ENCODE results near the gene LCNL1. TPM values are rescaled to one million over a fixed set of nuclear protein-coding genes. Genes with fewer than 3 reads are reported as not detected.

Gene LCNL1
- total RNA-seq, 1 donor from 2014 or later, result 2.0 TPM

GRCh38 chr9:137013571-137013940, 30.8 kb downstream of the LCNL1 start:
- DNase-seq (ENCODE audit: extremely low spot score in 2 of 2), result no peak
- H3K27me3 ChIP-seq, result no peaks in the 10 kb centered on the region
- no peak overlapping the region for H3K4me3 ChIP-seq
- intact Hi-C loops (cut with DNase I), result no loop called here
- H3K4me1 ChIP-seq, result no peaks in the 10 kb centered on the region
- TF ChIP-seq POLR2AphosphoS5 (IDR thresholded peaks at IDR 0.05; ENCODE audit: insufficient read depth in 1 of 2, low read depth in 1 of 2) (no peak), POLR2A (IDR thresholded peaks at IDR 0.05) (no peak)
- TF ChIP-seq, protein P1, sequence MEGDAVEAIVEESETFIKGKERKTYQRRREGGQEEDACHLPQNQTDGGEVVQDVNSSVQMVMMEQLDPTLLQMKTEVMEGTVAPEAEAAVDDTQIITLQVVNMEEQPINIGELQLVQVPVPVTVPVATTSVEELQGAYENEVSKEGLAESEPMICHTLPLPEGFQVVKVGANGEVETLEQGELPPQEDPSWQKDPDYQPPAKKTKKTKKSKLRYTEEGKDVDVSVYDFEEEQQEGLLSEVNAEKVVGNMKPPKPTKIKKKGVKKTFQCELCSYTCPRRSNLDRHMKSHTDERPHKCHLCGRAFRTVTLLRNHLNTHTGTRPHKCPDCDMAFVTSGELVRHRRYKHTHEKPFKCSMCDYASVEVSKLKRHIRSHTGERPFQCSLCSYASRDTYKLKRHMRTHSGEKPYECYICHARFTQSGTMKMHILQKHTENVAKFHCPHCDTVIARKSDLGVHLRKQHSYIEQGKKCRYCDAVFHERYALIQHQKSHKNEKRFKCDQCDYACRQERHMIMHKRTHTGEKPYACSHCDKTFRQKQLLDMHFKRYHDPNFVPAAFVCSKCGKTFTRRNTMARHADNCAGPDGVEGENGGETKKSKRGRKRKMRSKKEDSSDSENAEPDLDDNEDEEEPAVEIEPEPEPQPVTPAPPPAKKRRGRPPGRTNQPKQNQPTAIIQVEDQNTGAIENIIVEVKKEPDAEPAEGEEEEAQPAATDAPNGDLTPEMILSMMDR (IDR thresholded peaks at IDR 0.05), result no peak
- no peak overlapping the region for H3K27ac ChIP-seq
- no peaks in the 10 kb centered on the region for H3K9me3 ChIP-seq
- peaks cover 0 to 20% of the 10 kb centered on the region in 2 donors for H3K36me3 ChIP-seq

- H3K36me3 ChIP-seq, result peaks cover 0 to 20% of the 10 kb centered on the region in 2 donors
- intact Hi-C loops (cut with DNase I), result no loop called here
- H3K27ac ChIP-seq, result no peak overlapping the region
- no peak for DNase-seq (ENCODE audit: extremely low spot score in 2 of 2)
- H3K27me3 ChIP-seq, result no peaks in the 10 kb centered on the region
- no peaks in the 10 kb centered on the region for H3K9me3 ChIP-seq
- H3K4me3 ChIP-seq, result no peak overlapping the region
- H3K4me1 ChIP-seq, result no peaks in the 10 kb centered on the region
- no peak for TF ChIP-seq POLR2A (IDR thresholded peaks at IDR 0.05)
- TF ChIP-seq, protein P1 (IDR thresholded peaks at IDR 0.05), result no peak
- no peak for TF ChIP-seq POLR2AphosphoS5 (IDR thresholded peaks at IDR 0.05; ENCODE audit: insufficient read depth in 1 of 2, low read depth in 1 of 2)
Observed at GRCh38 chr9:137014166-137014565, 31.4 kb downstream of the LCNL1 start.

GRCh38 chr9:137014776-137015539, 32.2 kb downstream of the LCNL1 start:
- intact Hi-C loops (cut with DNase I), result no loop called here
- H3K9me3 ChIP-seq, result no peaks in the 10 kb centered on the region
- TF ChIP-seq, protein P1 (IDR thresholded peaks at IDR 0.05), result no peak
- TF ChIP-seq POLR2AphosphoS5 (IDR thresholded peaks at IDR 0.05; ENCODE audit: insufficient read depth in 1 of 2, low read depth in 1 of 2), result no peak
- TF ChIP-seq POLR2A (IDR thresholded peaks at IDR 0.05), result no peak
- DNase-seq (ENCODE audit: extremely low spot score in 2 of 2), result no peak
- H3K27me3 ChIP-seq, result no peaks in the 10 kb centered on the region
- no peak overlapping the region for H3K4me3 ChIP-seq
- no peak overlapping the region for H3K27ac ChIP-seq
- no peaks in the 10 kb centered on the region for H3K4me1 ChIP-seq
- H3K36me3 ChIP-seq, result peaks cover 0 to 20% of the 10 kb centered on the region in 2 donors

- no peak for DNase-seq (ENCODE audit: extremely low spot score in 2 of 2)
- intact Hi-C loops (cut with DNase I), result no loop called here
- H3K4me3 ChIP-seq, result no peak overlapping the region
- no peaks in the 10 kb centered on the region for H3K27me3 ChIP-seq
- H3K36me3 ChIP-seq, result peaks cover 0 to 20% of the 10 kb centered on the region in 2 donors
- TF ChIP-seq POLR2AphosphoS5 (IDR thresholded peaks at IDR 0.05; ENCODE audit: insufficient read depth in 1 of 2, low read depth in 1 of 2), result no peak
- no peak for TF ChIP-seq POLR2A (IDR thresholded peaks at IDR 0.05)
- TF ChIP-seq, protein P1 (IDR thresholded peaks at IDR 0.05), result no peak
- H3K9me3 ChIP-seq, result no peaks in the 10 kb centered on the region
- no peak overlapping the region for H3K27ac ChIP-seq
- no peaks in the 10 kb centered on the region for H3K4me1 ChIP-seq
Observed at GRCh38 chr9:137015540-137015930, 32.7 kb downstream of the LCNL1 start.

- intact Hi-C loops (cut with DNase I), result no loop called here
- Histone ChIP-seq H3K27ac (no peak overlapping the region), H3K4me3 (no peak overlapping the region), H3K27me3 (no peaks in the 10 kb centered on the region), H3K4me1 (no peaks in the 10 kb centered on the region), H3K9me3 (no peaks in the 10 kb centered on the region), H3K36me3 (peaks cover 0 to 20% of the 10 kb centered on the region in 2 donors)
- no peak for DNase-seq (ENCODE audit: extremely low spot score in 2 of 2)
- TF ChIP-seq POLR2A (IDR thresholded peaks at IDR 0.05) (no peak), POLR2AphosphoS5 (IDR thresholded peaks at IDR 0.05; ENCODE audit: insufficient read depth in 1 of 2, low read depth in 1 of 2) (no peak)
- TF ChIP-seq, protein P1 (IDR thresholded peaks at IDR 0.05), result no peak
Observed at GRCh38 chr9:137015976-137016375, 33.2 kb downstream of the LCNL1 start.

All from vagina (tissue), 2 donors.